ENCODE measurements around the gene INHA.

DNA sequence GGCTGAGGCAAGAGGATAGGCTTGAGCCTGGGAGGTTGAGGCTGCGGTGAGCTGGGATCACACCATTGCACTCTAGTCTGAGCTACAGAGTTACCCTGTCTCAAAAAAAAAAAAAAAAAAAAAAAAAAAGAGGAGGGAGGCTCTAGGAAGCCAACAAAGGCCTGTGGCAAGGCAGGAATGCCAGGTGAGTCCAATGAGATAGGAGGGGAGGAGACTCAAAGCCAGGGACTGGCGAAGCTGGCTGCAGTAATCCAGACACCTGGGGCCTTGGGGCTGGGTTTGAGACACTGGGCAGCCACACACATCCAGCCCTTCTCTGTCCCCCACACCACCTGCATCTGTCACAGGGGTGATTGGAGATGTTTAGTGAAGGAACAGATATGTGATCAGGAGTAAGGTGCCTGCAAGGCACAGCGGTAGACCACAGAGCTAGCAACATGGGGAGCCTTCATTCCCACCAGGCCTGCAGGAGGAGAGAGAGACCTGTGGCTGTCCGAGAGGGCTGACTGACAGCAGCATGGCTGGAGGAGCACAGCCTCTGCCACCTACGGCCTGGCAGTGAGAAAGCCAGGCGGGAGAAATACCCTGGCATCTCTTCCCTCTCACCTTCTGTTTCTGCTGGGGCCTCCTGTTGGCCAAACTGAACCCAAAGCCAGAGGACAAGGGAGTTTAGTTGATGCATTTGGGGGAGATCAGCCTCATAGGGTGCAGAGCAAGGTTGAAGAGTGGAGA lies 38.0 kb upstream of the INHA start:
- TF ChIP-seq EP300 (IDR thresholded peaks at IDR 0.05; ENCODE audit: borderline replicate concordance) (no peak), YY1 (IDR thresholded peaks at IDR 0.05; ENCODE audit: low read depth) (no peak), TCF12 (IDR thresholded peaks at IDR 0.05; ENCODE audit: low read depth) (no peak), FOXM1 (IDR thresholded peaks at IDR 0.05; ENCODE audit: borderline replicate concordance, low read depth) (no peak)

All from Ishikawa (cell line).